GM19372 (cell line): ENCODE results near the gene GLB1L.
"Not testable (repeated sequence)": the region's sequence is repeated elsewhere in the genome, so short reads cannot be mapped to it uniquely, and the experiment has no call there.

Experiments used
- ATAC-seq: cut with Tn5 transposase; IDR thresholded peaks from one replicate; pipeline ENCODE4 v1.9.1; 2021; ENCODE audit warnings: mild to moderate bottlenecking, low read depth, moderate library complexity; ENCODE audit not compliant: unreplicated experiment

GLB1L gene

GRCh38 chr2:219209236-219210195 lies 35.7 kb downstream of the GLB1L start:
- no peak for ATAC-seq

- ATAC-seq = no peak
Observed at GRCh38 chr2:219207884-219208740, 37.1 kb downstream of the GLB1L start.

- no peak for ATAC-seq
Observed at GRCh38 chr2:219207134-219207883, 37.9 kb downstream of the GLB1L start.

GRCh38 chr2:219206328-219207133 lies 38.7 kb downstream of the GLB1L start, which contains the start of gene ZFAND2B:
Gene ZFAND2B (plus strand): TSS chr2:219206782. CDS start chr2:219206988, 206 bp downstream.
- ATAC-seq = peak; percentile 98

- no peak for ATAC-seq
Observed at GRCh38 chr2:219205981-219206327, 39.3 kb downstream of the GLB1L start.

- ATAC-seq = no peak
Observed at GRCh38 chr2:219205165-219205538, 40.1 kb downstream of the GLB1L start.

GRCh38 chr2:219204425-219205164 lies 40.6 kb downstream of the GLB1L start:
- ATAC-seq = no peak

GRCh38 chr2:219201331-219201730 lies 43.9 kb downstream of the GLB1L start:
- ATAC-seq = not testable (repeated sequence)

- ATAC-seq = not testable (repeated sequence)
Observed at GRCh38 chr2:219200502-219201326, 44.5 kb downstream of the GLB1L start.

GRCh38 chr2:219199470-219200211 lies 45.6 kb downstream of the GLB1L start:
- ATAC-seq = no peak

- ATAC-seq = no peak
Observed at GRCh38 chr2:219198974-219199373, 46.3 kb downstream of the GLB1L start.

GRCh38 chr2:219197388-219197787 lies 47.9 kb downstream of the GLB1L start:
- ATAC-seq = no peak

- ATAC-seq = peak; percentile 51
Observed at GRCh38 chr2:219186754-219187456, 58.3 kb downstream of the GLB1L start.
